HG02943 (cell line): ENCODE measurements around the gene MRPL18.
"Not testable (repeated sequence)": the region's sequence is repeated elsewhere in the genome, so short reads cannot be mapped to it uniquely, and the experiment has no call there.

ENCODE experiments used
- ATAC-seq: cut with Tn5 transposase; IDR thresholded peaks from one replicate; pipeline ENCODE4 v1.9.1; 2021; ENCODE audit warnings: mild to moderate bottlenecking, low read depth, moderate library complexity; ENCODE audit not compliant: unreplicated experiment

MRPL18 gene

GRCh38 chr6:159790149-159790955, at the start of gene MRPL18:
Gene MRPL18 (plus strand): TSS chr6:159790467. CDS start chr6:159790588, 121 bp downstream.
- peak; percentile 88 for ATAC-seq

GRCh38 chr6:159742165-159742564, 48.1 kb upstream of the MRPL18 start:
- no peak for ATAC-seq

GRCh38 chr6:159745081-159745480, 45.2 kb upstream of the MRPL18 start:
- ATAC-seq, result no peak

- ATAC-seq, result no peak
Observed at GRCh38 chr6:159746759-159747158, 43.5 kb upstream of the MRPL18 start.

GRCh38 chr6:159748127-159748526, 42.1 kb upstream of the MRPL18 start:
- ATAC-seq, result not testable (repeated sequence)

GRCh38 chr6:159751448-159751847, 38.8 kb upstream of the MRPL18 start:
- ATAC-seq, result no peak

- ATAC-seq, result no peak
Observed at GRCh38 chr6:159753081-159753872, 37.0 kb upstream of the MRPL18 start.

- no peak for ATAC-seq
Observed at GRCh38 chr6:159754401-159754800, 35.9 kb upstream of the MRPL18 start.

- ATAC-seq, result no peak
Observed at GRCh38 chr6:159754959-159755914, 35.0 kb upstream of the MRPL18 start.

GRCh38 chr6:159756508-159756907, 33.8 kb upstream of the MRPL18 start:
- no peak for ATAC-seq

- ATAC-seq, result no peak
Observed at GRCh38 chr6:159758031-159759001, 32.0 kb upstream of the MRPL18 start.

- no peak for ATAC-seq
Observed at GRCh38 chr6:159759645-159760044, 30.6 kb upstream of the MRPL18 start.

GRCh38 chr6:159760602-159761057, 29.6 kb upstream of the MRPL18 start:
- no peak for ATAC-seq

GRCh38 chr6:159761129-159761872, 29.0 kb upstream of the MRPL18 start:
- ATAC-seq, result peak; percentile 12

GRCh38 chr6:159761873-159762680, 28.2 kb upstream of the MRPL18 start, which contains the start of gene ACAT2:
Gene ACAT2 (plus strand): TSS chr6:159762045. CDS start chr6:159762088, 43 bp downstream.
- peak; percentile 97 for ATAC-seq

GRCh38 chr6:159762681-159763293, 27.5 kb upstream of the MRPL18 start:
- ATAC-seq, result peak; percentile 2

- no peak for ATAC-seq
Observed at GRCh38 chr6:159766906-159767305, 23.4 kb upstream of the MRPL18 start.
